AG09319 (cell line): ENCODE results near the gene NGFR.

ENCODE experiments used
- DNase-seq: peaks from one replicate; pipeline ENCODE4 v3.0.0-alpha.2; 2010; ENCODE audit warnings: low read depth; ENCODE audit errors: extremely low read depth
- CTCF ChIP-seq: IDR thresholded peaks from 2 replicates; pipeline ENCODE4 v1.5.1; 2011; ENCODE audit warnings: low read depth, mild to moderate bottlenecking, inconsistent platforms, low read length, moderate library complexity

NGFR gene

DNA sequence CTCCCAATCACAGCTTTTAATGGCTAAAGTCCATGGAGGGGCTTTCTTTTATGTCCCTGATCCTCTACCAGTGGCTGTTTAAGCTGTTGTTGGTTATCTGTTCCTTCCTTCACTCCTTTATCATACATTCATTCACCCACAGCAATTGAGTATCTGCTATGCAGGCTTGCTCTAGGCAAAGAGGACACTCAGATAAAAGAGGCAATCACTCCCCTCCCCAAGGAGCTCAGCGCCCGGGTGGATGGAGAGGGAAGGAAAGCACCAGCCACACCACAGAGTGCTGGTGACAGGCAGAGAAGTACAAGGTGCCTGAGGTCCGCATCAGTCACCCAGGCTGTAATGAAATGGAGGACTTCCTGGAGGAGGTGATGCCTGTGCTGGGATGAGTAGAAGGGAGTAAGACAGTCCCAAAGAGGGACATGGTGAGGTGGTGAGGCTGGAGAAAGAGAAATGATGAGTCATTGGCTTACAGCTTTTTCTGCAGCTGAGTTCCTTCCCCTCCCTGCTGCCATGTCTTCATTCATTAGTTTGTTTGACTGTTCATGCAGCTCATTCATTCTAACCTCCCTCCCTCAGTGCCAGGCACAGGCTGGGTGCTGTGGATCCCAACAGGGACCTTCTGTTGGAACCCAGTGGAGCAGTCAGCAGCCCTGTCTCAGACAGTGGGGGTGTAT lies 12.8 kb upstream of the NGFR start:
- no peak for TF ChIP-seq CTCF
- DNase-seq: no peak

GRCh38 chr17:49483599-49484509 lies 11.2 kb upstream of the NGFR start:
- no peak for TF ChIP-seq CTCF
- DNase-seq: no peak

DNA sequence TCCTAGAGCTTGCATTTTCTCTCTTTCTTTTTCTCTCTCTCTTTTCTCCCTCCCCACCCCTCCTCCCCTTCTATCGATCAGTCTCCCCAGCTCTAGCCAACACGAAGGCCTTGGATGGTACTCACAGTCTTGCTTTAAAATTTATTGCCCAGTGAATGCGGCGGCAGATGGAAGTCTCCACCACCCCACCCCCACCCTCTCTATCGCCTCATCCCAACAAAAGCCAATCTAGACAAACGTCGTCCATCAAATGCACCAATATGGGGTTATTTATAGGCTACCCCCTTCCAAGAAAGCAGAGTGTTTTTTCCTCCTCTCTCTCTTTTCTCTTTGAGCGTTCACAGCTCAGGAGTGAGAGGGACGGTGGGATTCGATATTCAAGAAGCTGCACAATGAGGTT lies 10.5 kb upstream of the NGFR start:
- no peak for DNase-seq

DNA sequence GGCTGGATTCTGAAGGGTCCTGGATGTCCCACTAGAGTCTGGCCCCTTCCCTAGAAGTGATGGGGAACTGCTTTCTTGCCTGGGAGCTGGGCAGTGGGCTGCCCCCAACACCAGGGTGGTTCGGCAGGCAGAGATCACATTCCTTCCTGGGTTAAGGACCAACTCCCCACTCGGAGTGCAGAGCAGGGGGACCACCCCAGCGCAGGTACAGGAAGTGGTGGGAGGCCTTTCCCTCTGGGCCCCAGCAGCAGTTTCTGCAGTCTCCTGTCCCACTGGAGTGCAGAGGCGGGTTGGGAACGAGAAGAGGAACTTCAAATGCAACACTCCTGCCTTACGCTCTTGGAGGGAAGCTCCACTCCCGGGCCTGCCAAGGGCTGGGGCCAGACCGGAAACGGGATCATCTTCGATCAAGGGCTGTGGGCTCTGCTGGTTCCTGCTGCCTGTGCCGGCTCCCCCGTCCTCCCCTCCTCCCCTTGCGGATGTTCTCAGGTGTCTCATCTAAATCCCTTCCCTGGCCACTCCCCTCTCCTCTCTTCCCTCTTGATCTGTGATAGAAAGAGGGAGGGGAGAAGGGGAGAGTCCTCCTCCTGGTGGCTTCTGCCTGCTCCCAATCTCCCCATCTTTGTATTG lies 9.0 kb upstream of the NGFR start:
- DNase-seq: no peak
- no peak for TF ChIP-seq CTCF

More for the DNA sequence above, 10.5 kb upstream of the NGFR start:
- no peak for TF ChIP-seq CTCF

GRCh38 chr17:49487183-49487582 lies 7.9 kb upstream of the NGFR start:
- no peak for TF ChIP-seq CTCF
- no peak for DNase-seq

DNA sequence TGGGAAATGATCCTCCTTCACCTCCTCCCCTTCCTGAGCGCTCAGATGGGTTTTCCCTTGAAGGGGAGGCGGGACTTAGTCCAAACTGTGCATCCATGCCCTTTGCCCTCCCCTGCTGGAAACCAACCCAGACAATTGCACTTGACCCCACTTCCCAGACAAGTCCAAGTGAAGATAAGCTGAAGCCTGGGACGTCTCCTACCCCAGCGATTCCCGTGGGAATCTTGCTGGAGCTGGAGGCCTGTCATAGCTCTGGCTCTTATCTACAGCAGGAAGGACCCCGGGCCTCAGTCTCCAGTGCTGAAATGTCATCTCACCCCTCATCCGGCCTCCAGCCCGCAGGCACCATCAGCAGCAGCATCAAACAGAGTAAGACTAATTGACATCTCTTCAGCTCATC lies 6.5 kb upstream of the NGFR start:
- no peak for TF ChIP-seq CTCF
- no peak for DNase-seq

GRCh38 chr17:49489348-49489747 lies 5.7 kb upstream of the NGFR start:
- no peak for DNase-seq
- TF ChIP-seq CTCF: no peak
